Peyer's patch (tissue), 4 donors: ENCODE results near the gene SPESP1.

Experiments used
- CTCF ChIP-seq, 6 experiments: fragments of 450-650 bp in 4 of 6; fragments of 200-600 bp in 2 of 6; sonication (generic) in 1 of 6; IDR thresholded peaks; one replicate each; pipeline ENCODE4 v1.5.1; 2017 to 2019; ENCODE audit warnings: antibody characterized with exemption in 6 of 6, mild to moderate bottlenecking in 3 of 6, moderate library complexity in 1 of 6
- POLR2A ChIP-seq, 2 donors: fragments of 450-650 bp; IDR thresholded peaks; one replicate each; pipeline ENCODE4 v1.5.1; 2017; ENCODE audit warnings: antibody characterized with exemption in 2 of 2, mild to moderate bottlenecking in 2 of 2, moderate library complexity in 2 of 2

- no peak for TF ChIP-seq CTCF (IDR thresholded peaks at IDR 0.05)
- TF ChIP-seq POLR2A (IDR thresholded peaks at IDR 0.05) = no peak
These were observed 27.4 kb downstream of the SPESP1 start for GRCh38 chr15:68957696-68958095.
